HAP-1 (cell line): ENCODE measurements around the gene SLC8A1.

Experiments used
- DNase-seq, 2 experiments: peaks; one replicate each; pipeline ENCODE4 v3.0.0-alpha.2; 2016 to 2020; ENCODE audit warnings: low spot score in 2 of 2
- H3K27me3 ChIP-seq: fragments of 250-450 bp; sonication (Bioruptor Pico); 2 replicates; pipeline ENCODE4 v1.5.1; 2020; ENCODE audit warnings: low read depth, mild to moderate bottlenecking, moderate library complexity
- H3K36me3 ChIP-seq: fragments of 250-450 bp; sonication (Bioruptor Pico); replicated peaks from 2 replicates; pipeline ENCODE4 v1.5.1; 2020; ENCODE audit warnings: mild to moderate bottlenecking
- H3K4me1 ChIP-seq: fragments of 250-450 bp; sonication (Bioruptor Pico); 2 replicates; pipeline ENCODE4 v1.5.1; 2020; ENCODE audit warnings: mild to moderate bottlenecking
- H3K4me3 ChIP-seq: fragments of 250-450 bp; sonication (Bioruptor Pico); 2 replicates; pipeline ENCODE4 v1.5.1; 2020; ENCODE audit warnings: mild to moderate bottlenecking, moderate library complexity
- H3K9me3 ChIP-seq: fragments of 250-450 bp; sonication (Bioruptor Pico); 2 replicates; pipeline ENCODE4 v1.5.1; 2020; ENCODE audit warnings: mild to moderate bottlenecking, moderate library complexity
- in situ Hi-C: fragments of 300-500 bp; cut with MboI; formaldehyde crosslinking; loops from 3 replicates; pipeline ENCODE4 v1.14.3; 2020; ENCODE audit warnings: low sequenced_read_pairs, inconsistent platforms, mixed read lengths

Gene SLC8A1

DNA sequence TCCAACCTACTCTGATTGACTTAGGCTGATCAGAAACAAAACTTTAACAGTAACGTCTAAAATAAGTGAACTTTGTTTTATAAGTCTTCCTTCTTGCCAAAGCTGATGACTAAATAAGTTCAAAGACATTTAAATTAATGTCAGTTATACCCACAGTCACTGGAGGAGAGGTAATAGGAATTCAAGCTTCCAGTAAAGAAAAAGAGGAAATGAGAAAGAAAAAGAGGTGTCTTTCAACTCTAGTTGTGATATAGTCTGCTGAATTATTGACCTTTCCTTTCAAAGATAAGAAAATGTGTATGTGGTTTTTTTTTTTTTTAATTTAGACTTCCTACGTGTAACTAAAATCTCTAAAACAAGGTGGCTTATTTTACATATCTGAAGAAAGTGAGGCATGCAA, 191.5 kb downstream of the SLC8A1 start:
- in situ Hi-C loops: no loop called here
- H3K36me3 ChIP-seq: no peaks in the 10 kb centered on the region
- no peaks in the 10 kb centered on the region for H3K27me3 ChIP-seq
- no peak overlapping the region for H3K4me3 ChIP-seq
- no peaks in the 10 kb centered on the region for H3K9me3 ChIP-seq
- H3K4me1 ChIP-seq: peaks cover 11% of the 10 kb centered on the region
- no peak for DNase-seq

DNA sequence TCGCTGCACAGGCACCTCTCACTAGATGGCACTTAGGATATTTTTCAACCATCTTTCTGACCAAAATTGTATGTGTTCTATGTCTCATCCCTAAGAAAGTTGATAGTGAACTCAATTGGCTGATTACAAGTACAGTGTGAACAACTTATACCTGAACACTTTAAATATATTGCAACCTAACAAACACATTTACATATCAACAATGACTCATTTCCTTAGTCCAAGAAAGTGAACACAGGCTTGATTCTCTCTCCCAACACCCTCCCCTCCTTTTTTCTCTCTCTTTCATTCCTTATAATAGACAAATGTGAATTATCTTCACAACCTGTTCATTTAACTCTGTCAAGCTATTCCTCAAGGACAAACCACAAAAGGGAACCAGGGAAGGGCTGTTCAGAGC, 192.0 kb downstream of the SLC8A1 start:
- Histone ChIP-seq H3K4me3 (no peak overlapping the region), H3K36me3 (no peaks in the 10 kb centered on the region), H3K27me3 (no peaks in the 10 kb centered on the region), H3K4me1 (peaks cover 11% of the 10 kb centered on the region), H3K9me3 (no peaks in the 10 kb centered on the region)
- in situ Hi-C loops: no loop called here
- no peak for DNase-seq

GRCh38 chr2:40258135-40258457, 193.8 kb downstream of the SLC8A1 start:
- no peaks in the 10 kb centered on the region for H3K27me3 ChIP-seq
- in situ Hi-C loops: no loop called here
- peaks cover 11% of the 10 kb centered on the region for H3K4me1 ChIP-seq
- DNase-seq: no peak
- no peaks in the 10 kb centered on the region for H3K9me3 ChIP-seq
- no peaks in the 10 kb centered on the region for H3K36me3 ChIP-seq
- H3K4me3 ChIP-seq: no peak overlapping the region

GRCh38 chr2:40257340-40258134, 194.4 kb downstream of the SLC8A1 start:
- Histone ChIP-seq H3K9me3 (no peaks in the 10 kb centered on the region), H3K27me3 (no peaks in the 10 kb centered on the region), H3K4me1 (peaks cover 11% of the 10 kb centered on the region), H3K4me3 (no peak overlapping the region), H3K36me3 (no peaks in the 10 kb centered on the region)
- no peak for DNase-seq
- in situ Hi-C loops: no loop called here

- DNase-seq: peak; percentile 34 to 56
- H3K36me3 ChIP-seq: no peaks in the 10 kb centered on the region
- in situ Hi-C loops: no loop called here
- no peaks in the 10 kb centered on the region for H3K27me3 ChIP-seq
- no peak overlapping the region for H3K4me3 ChIP-seq
- H3K9me3 ChIP-seq: no peaks in the 10 kb centered on the region
- H3K4me1 ChIP-seq: peaks cover 11% of the 10 kb centered on the region
Observed at GRCh38 chr2:40256649-40257048, 195.2 kb downstream of the SLC8A1 start.

DNA sequence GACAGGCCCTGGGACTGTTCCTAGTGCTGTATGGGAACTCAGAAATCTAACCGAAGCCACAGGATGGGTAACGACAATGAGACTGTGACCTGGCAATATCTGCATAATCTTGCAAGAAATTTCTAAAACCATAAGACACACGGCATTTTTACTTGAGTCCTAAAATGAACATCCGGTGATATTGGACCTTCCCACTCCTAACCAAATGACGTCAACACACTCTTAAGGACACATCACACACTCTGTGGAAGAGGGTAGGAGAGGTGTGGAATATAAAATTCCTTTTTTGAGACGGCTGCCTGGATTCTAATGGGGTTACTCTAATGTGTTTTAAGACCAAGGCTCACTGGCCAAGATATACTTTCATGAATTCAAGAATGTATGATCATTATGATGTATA, 195.9 kb downstream of the SLC8A1 start:
- H3K9me3 ChIP-seq: no peaks in the 10 kb centered on the region
- DNase-seq: no peak
- no peaks in the 10 kb centered on the region for H3K36me3 ChIP-seq
- in situ Hi-C loops: no loop called here
- no peaks in the 10 kb centered on the region for H3K27me3 ChIP-seq
- peaks cover 15% of the 10 kb centered on the region for H3K4me1 ChIP-seq
- no peak overlapping the region for H3K4me3 ChIP-seq

- Histone ChIP-seq H3K4me3 (no peak overlapping the region), H3K27me3 (no peaks in the 10 kb centered on the region), H3K9me3 (no peaks in the 10 kb centered on the region), H3K36me3 (no peaks in the 10 kb centered on the region), H3K4me1 (peaks cover 15% of the 10 kb centered on the region)
- in situ Hi-C loops: no loop called here
- no peak for DNase-seq
Observed at GRCh38 chr2:40255103-40255502, 196.8 kb downstream of the SLC8A1 start.

DNA sequence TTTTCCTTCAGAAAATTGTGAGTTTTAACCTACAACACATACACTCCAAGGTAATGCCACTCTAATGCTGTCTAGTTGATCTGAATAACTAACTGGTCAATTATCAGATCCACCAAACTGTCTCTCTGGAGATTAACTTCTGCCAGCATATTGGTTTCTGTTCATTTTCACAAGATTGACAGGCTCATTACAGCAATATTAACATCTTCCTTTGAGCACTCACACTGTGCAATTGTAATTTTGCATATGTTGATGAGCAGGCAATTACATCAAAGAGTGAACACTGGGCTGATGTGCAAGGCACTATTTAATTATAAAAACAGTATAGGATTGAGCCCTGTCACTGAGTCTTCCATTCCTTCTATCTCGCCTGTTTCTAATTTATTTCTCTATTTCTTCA, 197.3 kb downstream of the SLC8A1 start:
- H3K27me3 ChIP-seq: no peaks in the 10 kb centered on the region
- no peaks in the 10 kb centered on the region for H3K36me3 ChIP-seq
- in situ Hi-C loops: no loop called here
- H3K4me3 ChIP-seq: no peak overlapping the region
- H3K9me3 ChIP-seq: no peaks in the 10 kb centered on the region
- DNase-seq: no peak
- peaks cover 15% of the 10 kb centered on the region for H3K4me1 ChIP-seq

- Histone ChIP-seq H3K9me3 (no peaks in the 10 kb centered on the region), H3K36me3 (no peaks in the 10 kb centered on the region), H3K27me3 (no peaks in the 10 kb centered on the region), H3K4me3 (no peak overlapping the region), H3K4me1 (peaks cover 6% of the 10 kb centered on the region)
- DNase-seq: peak; percentile 19 to 49
- in situ Hi-C loops: no loop called here
Observed at GRCh38 chr2:40251137-40251536, 200.8 kb downstream of the SLC8A1 start.

GRCh38 chr2:40249577-40249976, 202.3 kb downstream of the SLC8A1 start:
- H3K27me3 ChIP-seq: no peaks in the 10 kb centered on the region
- H3K4me3 ChIP-seq: no peak overlapping the region
- no peaks in the 10 kb centered on the region for H3K9me3 ChIP-seq
- DNase-seq: no peak
- no peaks in the 10 kb centered on the region for H3K36me3 ChIP-seq
- peaks cover 4% of the 10 kb centered on the region; the same call in 1 of the 2 replicates for H3K4me1 ChIP-seq
- in situ Hi-C loops: no loop called here

DNA sequence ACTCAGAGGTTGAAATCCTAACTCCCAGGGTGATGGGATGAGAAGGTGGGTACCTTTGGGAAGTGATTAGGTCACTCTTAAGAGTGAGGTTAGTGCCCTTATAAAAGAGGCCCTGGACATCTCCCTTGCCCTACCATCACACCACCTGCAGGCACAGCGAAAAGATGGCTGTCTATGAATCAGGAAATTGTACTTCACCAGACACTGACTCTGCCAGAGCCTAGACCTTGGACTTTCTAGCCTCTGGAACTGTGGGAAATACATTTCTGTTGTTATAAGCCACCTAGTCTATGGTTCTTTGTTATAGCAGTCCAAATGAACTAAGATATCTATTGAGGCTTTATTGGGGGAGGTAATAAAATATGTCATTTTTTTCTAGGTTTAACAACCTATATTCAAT, 203.6 kb downstream of the SLC8A1 start:
- no peaks in the 10 kb centered on the region for H3K36me3 ChIP-seq
- no peaks in the 10 kb centered on the region for H3K9me3 ChIP-seq
- no peak for DNase-seq
- in situ Hi-C loops: no loop called here
- no peaks in the 10 kb centered on the region for H3K27me3 ChIP-seq
- H3K4me1 ChIP-seq: peaks cover 4% of the 10 kb centered on the region; the same call in 1 of the 2 replicates
- H3K4me3 ChIP-seq: no peak overlapping the region

DNA sequence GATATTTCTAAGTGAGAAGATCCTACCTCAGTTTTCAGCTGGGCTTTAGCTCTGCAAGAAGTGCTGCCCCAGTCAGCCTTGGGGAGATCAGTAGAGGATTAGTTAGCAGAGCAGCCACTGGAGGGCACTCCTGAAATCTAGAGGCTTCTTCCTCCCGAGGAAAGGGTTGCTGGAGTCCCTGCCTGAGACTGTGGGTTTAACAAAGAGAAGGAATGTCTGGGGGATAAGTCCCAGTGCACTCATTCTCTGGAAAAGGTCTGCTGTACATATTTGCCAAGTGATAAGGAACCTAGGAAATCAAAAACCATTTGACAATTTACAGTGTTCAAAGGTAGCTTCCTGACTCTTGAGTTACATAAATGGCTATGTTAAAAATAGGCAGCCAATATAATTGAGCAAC, 207.2 kb downstream of the SLC8A1 start:
- Histone ChIP-seq H3K9me3 (no peaks in the 10 kb centered on the region), H3K27me3 (no peaks in the 10 kb centered on the region), H3K4me1 (peaks cover 11% of the 10 kb centered on the region), H3K4me3 (no peak overlapping the region), H3K36me3 (no peaks in the 10 kb centered on the region)
- peak; percentile 46 to 70 for DNase-seq
- in situ Hi-C loops: no loop called here

DNA sequence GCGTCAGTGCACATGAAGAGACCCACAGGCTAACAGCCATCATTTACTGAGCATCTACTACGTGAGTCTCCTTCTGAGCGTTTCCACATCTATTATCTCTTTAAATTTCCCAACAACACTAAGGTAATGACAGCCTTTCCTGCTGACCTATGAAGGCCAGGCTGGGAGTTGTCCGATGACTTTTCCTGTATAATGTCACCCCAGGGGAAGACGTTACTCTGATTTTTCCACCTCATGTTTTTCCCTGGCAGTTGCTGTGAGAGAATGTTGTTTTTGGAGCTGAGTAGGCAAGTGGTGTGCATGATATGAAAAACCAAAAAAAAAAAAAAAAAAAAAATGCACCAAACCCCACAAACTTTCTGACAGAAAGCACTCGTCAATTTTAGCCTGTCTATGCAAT, 207.6 kb downstream of the SLC8A1 start:
- H3K27me3 ChIP-seq: no peaks in the 10 kb centered on the region
- no peak overlapping the region for H3K4me3 ChIP-seq
- no peak for DNase-seq
- no peaks in the 10 kb centered on the region for H3K9me3 ChIP-seq
- in situ Hi-C loops: no loop called here
- H3K4me1 ChIP-seq: peaks cover 11% of the 10 kb centered on the region
- no peaks in the 10 kb centered on the region for H3K36me3 ChIP-seq

GRCh38 chr2:40243581-40244187, 208.2 kb downstream of the SLC8A1 start:
- Histone ChIP-seq H3K9me3 (no peaks in the 10 kb centered on the region), H3K4me3 (no peak overlapping the region), H3K36me3 (no peaks in the 10 kb centered on the region), H3K4me1 (peaks cover 11% of the 10 kb centered on the region), H3K27me3 (no peaks in the 10 kb centered on the region)
- DNase-seq: no peak
- in situ Hi-C loops: no loop called here
